Fibroblast of lung (primary cell): Measurements from ENCODE around the gene SORCS2. TPM values are rescaled to one million over a fixed set of nuclear protein-coding genes. Genes with fewer than 3 reads are reported as not detected.

Source experiments
- DNase-seq, 2 donors: peaks; one replicate each; pipeline versions ENCODE4 v3.0.0 to v3.0.0-alpha.2; 2010; ENCODE audit warnings: low read depth in 2 of 2
- H2AFZ ChIP-seq: 2 replicates; pipeline ENCODE4 v1.5.1; 2012; ENCODE audit warnings: low read length, control low read depth, inconsistent platforms
- H3K27ac ChIP-seq: 2 replicates; pipeline ENCODE4 v1.5.1; 2011; ENCODE audit warnings: low read length, control low read depth; ENCODE audit not compliant: insufficient read depth
- H3K27me3 ChIP-seq: 2 replicates; pipeline ENCODE4 v1.5.1; 2011; ENCODE audit warnings: mild to moderate bottlenecking, low read length; ENCODE audit not compliant: control insufficient read depth, insufficient read depth
- H3K36me3 ChIP-seq: 2 replicates; pipeline ENCODE4 v1.5.1; 2011; ENCODE audit warnings: low read length; ENCODE audit not compliant: control insufficient read depth, insufficient read depth
- H3K4me1 ChIP-seq: 2 replicates; pipeline ENCODE4 v1.5.1; 2011; ENCODE audit warnings: low read length; ENCODE audit not compliant: control insufficient read depth, insufficient read depth; ENCODE audit errors: extremely low read depth
- H3K4me2 ChIP-seq: 2 replicates; pipeline ENCODE4 v1.5.1; 2011; ENCODE audit warnings: low read length, control low read depth; ENCODE audit not compliant: insufficient read depth; ENCODE audit errors: extremely low read depth
- H3K4me3 ChIP-seq, 4 experiments: fragments of 200-600 bp in 1 of 4; sonication (generic) in 1 of 4; replicated peaks in 1 of 4; 2 replicates each; pipeline ENCODE4 v1.5.1; 2011 to 2016; ENCODE audit warnings: low read length in 4 of 4, low read depth in 3 of 4, mild to moderate bottlenecking in 3 of 4, control low read depth in 2 of 4, inconsistent platforms in 1 of 4, mixed read lengths in 1 of 4; ENCODE audit not compliant: insufficient read depth in 1 of 4; ENCODE audit errors: control extremely low read depth in 1 of 4
- H3K79me2 ChIP-seq: 2 replicates; pipeline ENCODE4 v1.5.1; 2012; ENCODE audit warnings: mild to moderate bottlenecking, low read length, inconsistent platforms; ENCODE audit not compliant: control insufficient read depth, insufficient read depth
- H3K9ac ChIP-seq: 2 replicates; pipeline ENCODE4 v1.5.1; 2011; ENCODE audit warnings: mild to moderate bottlenecking, low read length, control low read depth; ENCODE audit not compliant: insufficient read depth
- H3K9me3 ChIP-seq: 2 replicates; pipeline ENCODE4 v1.5.1; 2012; ENCODE audit warnings: low read depth, low read length; ENCODE audit not compliant: control insufficient read depth, insufficient read depth
- H4K20me1 ChIP-seq: 2 replicates; pipeline ENCODE4 v1.5.1; 2011; ENCODE audit warnings: low read length; ENCODE audit not compliant: control insufficient read depth, insufficient read depth; ENCODE audit errors: extremely low read depth
- CTCF ChIP-seq, 2 donors: IDR thresholded peaks in 1 of 2; conservative IDR thresholded peaks in 1 of 2; 1 replicate in 1 of 2; 2 replicates in 1 of 2; pipeline ENCODE4 v1.5.1; 2011 to 2012; ENCODE audit warnings: low read length in 2 of 2, control low read depth in 1 of 2, inconsistent platforms in 1 of 2, low read depth in 1 of 2, mild to moderate bottlenecking in 1 of 2
- EZH2 ChIP-seq: IDR thresholded peaks from 2 replicates; pipeline ENCODE4 v1.5.1; 2012; ENCODE audit warnings: low read length, control low read depth, mild to moderate bottlenecking; ENCODE audit errors: missing control alignments
- polyA plus RNA-seq, 2 donors: library from polyadenylated mRNA; depleted of rRNA in 1 of 2; stranded (reverse) in 1 of 2; unstranded in 1 of 2; fragments of >200 nt; gene quantifications; 2 replicates each; pipeline ENCODE4 v1.2.1, GENCODE V29; 2011 to 2012; ENCODE audit warnings: missing spikeins in 1 of 2
- total RNA-seq: library from RNA; depleted of rRNA; stranded (reverse); fragments of >200 nt; gene quantifications from 2 replicates; pipeline ENCODE4 v1.2.1, GENCODE V29; 2014

SORCS2 gene
- total and polyA plus RNA-seq, 2 donors (not counting 1 experiment from before 2014, with no cell fraction given), result 0.17 to 0.41 TPM

- H3K27me3 ChIP-seq, result no peaks in the 10 kb centered on the region
- H3K4me3 ChIP-seq, result no peak overlapping the region
- no peak overlapping the region for H2AFZ ChIP-seq
- H4K20me1 ChIP-seq, result no peaks in the 10 kb centered on the region
- H3K9me3 ChIP-seq, result no peaks in the 10 kb centered on the region
- DNase-seq, result peak in 1 of 2 donors; percentile 72
- no peak for TF ChIP-seq EZH2
- no peak for TF ChIP-seq CTCF (conservative IDR thresholded peaks at IDR 0.05 in 1 of 2, IDR thresholded peaks at IDR 0.05 in 1 of 2; ENCODE audit: low read depth in 1 of 2, low read length in 2 of 2)
- H3K4me1 ChIP-seq, result no peaks in the 10 kb centered on the region
- no peak overlapping the region for H3K9ac ChIP-seq
- H3K79me2 ChIP-seq, result no peaks in the 10 kb centered on the region
- H3K36me3 ChIP-seq, result no peaks in the 10 kb centered on the region
- no peak overlapping the region for H3K27ac ChIP-seq
- H3K4me2 ChIP-seq, result no peak overlapping the region
These were observed 415.0 kb downstream of the SORCS2 start for GRCh38 chr4:7607156-7607910.

- DNase-seq, result no peak
- H3K79me2 ChIP-seq, result no peaks in the 10 kb centered on the region
- no peak overlapping the region for H2AFZ ChIP-seq
- TF ChIP-seq EZH2 (no peak), CTCF (conservative IDR thresholded peaks at IDR 0.05 in 1 of 2, IDR thresholded peaks at IDR 0.05 in 1 of 2; ENCODE audit: low read depth in 1 of 2, low read length in 2 of 2) (no peak)
- H3K9me3 ChIP-seq, result no peaks in the 10 kb centered on the region
- H3K9ac ChIP-seq, result no peak overlapping the region
- H3K4me1 ChIP-seq, result no peaks in the 10 kb centered on the region
- H3K4me2 ChIP-seq, result no peak overlapping the region
- H4K20me1 ChIP-seq, result no peaks in the 10 kb centered on the region
- no peaks in the 10 kb centered on the region for H3K36me3 ChIP-seq
- H3K27ac ChIP-seq, result no peak overlapping the region
- no peak overlapping the region for H3K4me3 ChIP-seq
- no peaks in the 10 kb centered on the region for H3K27me3 ChIP-seq
These were observed 415.7 kb downstream of the SORCS2 start for GRCh38 chr4:7608046-7608445.

- Histone ChIP-seq H3K9ac (no peak overlapping the region), H3K36me3 (no peaks in the 10 kb centered on the region), H3K4me3 (no peak overlapping the region), H2AFZ (no peak overlapping the region), H3K4me1 (no peaks in the 10 kb centered on the region), H4K20me1 (no peaks in the 10 kb centered on the region), H3K27ac (no peak overlapping the region), H3K4me2 (no peak overlapping the region), H3K79me2 (no peaks in the 10 kb centered on the region), H3K9me3 (no peaks in the 10 kb centered on the region), H3K27me3 (no peaks in the 10 kb centered on the region)
- TF ChIP-seq CTCF (conservative IDR thresholded peaks at IDR 0.05 in 1 of 2, IDR thresholded peaks at IDR 0.05 in 1 of 2; ENCODE audit: low read depth in 1 of 2, low read length in 2 of 2) (no peak), EZH2 (no peak)
- DNase-seq, result no peak
These were observed 417.0 kb downstream of the SORCS2 start for GRCh38 chr4:7609316-7609715.
